22Rv1 (cell line): ENCODE data around the gene SERPINB4.

ENCODE experiments used
- ZFX ChIP-seq: fragments of 450-650 bp; IDR thresholded peaks from 2 replicates; pipeline ENCODE4 v1.6.1; 2017; ENCODE audit warnings: antibody characterized with exemption, borderline replicate concordance
- TF ChIP-seq, protein P1 (sequence below): fragments of 450-650 bp; IDR thresholded peaks from 2 replicates; pipeline ENCODE4 v1.5.1; 2017; ENCODE audit warnings: mild to moderate bottlenecking

DNA sequence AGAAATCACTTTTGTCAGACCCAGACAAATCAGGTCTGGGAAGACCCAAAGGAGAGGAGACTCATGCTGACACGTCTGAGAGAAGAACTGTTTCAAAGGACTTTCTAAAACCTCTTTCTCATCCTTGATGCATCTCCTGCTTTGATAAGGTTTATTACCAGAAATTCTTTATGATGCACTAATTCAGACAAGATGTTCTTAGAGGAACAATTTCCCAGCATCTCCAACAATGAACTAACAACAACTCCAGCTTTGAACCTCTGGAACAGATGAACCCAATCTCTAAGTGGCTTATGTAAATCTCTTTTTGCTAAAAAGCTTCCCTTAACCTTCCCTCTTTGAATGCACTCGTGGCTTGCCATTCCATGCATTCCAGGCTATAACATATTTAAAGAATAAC is 42.8 kb upstream of the SERPINB4 start:
- TF ChIP-seq, protein P1, sequence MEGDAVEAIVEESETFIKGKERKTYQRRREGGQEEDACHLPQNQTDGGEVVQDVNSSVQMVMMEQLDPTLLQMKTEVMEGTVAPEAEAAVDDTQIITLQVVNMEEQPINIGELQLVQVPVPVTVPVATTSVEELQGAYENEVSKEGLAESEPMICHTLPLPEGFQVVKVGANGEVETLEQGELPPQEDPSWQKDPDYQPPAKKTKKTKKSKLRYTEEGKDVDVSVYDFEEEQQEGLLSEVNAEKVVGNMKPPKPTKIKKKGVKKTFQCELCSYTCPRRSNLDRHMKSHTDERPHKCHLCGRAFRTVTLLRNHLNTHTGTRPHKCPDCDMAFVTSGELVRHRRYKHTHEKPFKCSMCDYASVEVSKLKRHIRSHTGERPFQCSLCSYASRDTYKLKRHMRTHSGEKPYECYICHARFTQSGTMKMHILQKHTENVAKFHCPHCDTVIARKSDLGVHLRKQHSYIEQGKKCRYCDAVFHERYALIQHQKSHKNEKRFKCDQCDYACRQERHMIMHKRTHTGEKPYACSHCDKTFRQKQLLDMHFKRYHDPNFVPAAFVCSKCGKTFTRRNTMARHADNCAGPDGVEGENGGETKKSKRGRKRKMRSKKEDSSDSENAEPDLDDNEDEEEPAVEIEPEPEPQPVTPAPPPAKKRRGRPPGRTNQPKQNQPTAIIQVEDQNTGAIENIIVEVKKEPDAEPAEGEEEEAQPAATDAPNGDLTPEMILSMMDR, result no peak
- TF ChIP-seq ZFX, result no peak
